H1 (cell line): Measurements from ENCODE around the gene SPTBN1.

Source experiments
- CREB1 ChIP-seq: IDR thresholded peaks from 2 replicates; pipeline ENCODE4 v1.6.1; 2012; ENCODE audit warnings: inconsistent platforms
- EZH2 ChIP-seq: fragments of 200-600 bp; sonication (generic); IDR thresholded peaks from 2 replicates; pipeline ENCODE4 v1.7.1; 2012; ENCODE audit warnings: low read depth, mild to moderate bottlenecking, moderate library complexity, low read length, inconsistent platforms; ENCODE audit not compliant: severe bottlenecking
- HDAC2 ChIP-seq, 2 experiments: fragments of 300-600 bp in 1 of 2; sonication (generic) in 1 of 2; IDR thresholded peaks; 2 replicates each; pipeline ENCODE4 v1.6.1; 2011 to 2012; ENCODE audit warnings: low read depth in 2 of 2, low read length in 2 of 2, mild to moderate bottlenecking in 2 of 2, moderate library complexity in 2 of 2, borderline replicate concordance in 1 of 2, inconsistent platforms in 1 of 2
- NANOG ChIP-seq: IDR thresholded peaks from 2 replicates; pipeline ENCODE4 v1.6.1; 2011; ENCODE audit warnings: low read length, low read depth, mild to moderate bottlenecking, inconsistent platforms; ENCODE audit not compliant: insufficient read depth, poor library complexity, severe bottlenecking
- POLR2AphosphoS5 ChIP-seq: IDR thresholded peaks from 2 replicates; pipeline ENCODE4 v1.6.1; 2011; ENCODE audit warnings: low read depth, low read length
- RXRA ChIP-seq: IDR thresholded peaks from 2 replicates; pipeline ENCODE4 v1.6.1; 2011; ENCODE audit warnings: low read depth, mild to moderate bottlenecking, low read length, moderate library complexity; ENCODE audit not compliant: insufficient read depth
- SIN3A ChIP-seq, 2 experiments: IDR thresholded peaks in 1 of 2; conservative IDR thresholded peaks in 1 of 2; 2 replicates each; pipeline ENCODE4 v1.6.1; 2011 to 2012; ENCODE audit warnings: low read length in 2 of 2, improper control_type of control experiment in 1 of 2, low read depth in 1 of 2, mild to moderate bottlenecking in 1 of 2
- SRF ChIP-seq: IDR thresholded peaks from 2 replicates; pipeline ENCODE4 v1.6.1; 2011; ENCODE audit warnings: mild to moderate bottlenecking, low read depth, low read length, moderate library complexity
- TAF1 ChIP-seq: IDR thresholded peaks from 2 replicates; pipeline ENCODE4 v1.6.1; 2011; ENCODE audit warnings: mild to moderate bottlenecking, low read depth, low read length
- TF ChIP-seq, protein P1 (sequence below), 3 experiments: IDR thresholded peaks; 1 replicate in 2 of 3; 2 replicates in 1 of 3; pipeline versions ENCODE4 v1.5.1 to v1.6.1; 2011; ENCODE audit warnings: low read length in 3 of 3, mild to moderate bottlenecking in 3 of 3, inconsistent platforms in 2 of 3, low read depth in 1 of 3, moderate library complexity in 1 of 3; ENCODE audit not compliant: insufficient read depth in 1 of 3; ENCODE audit errors: control extremely low read depth in 1 of 3
- TF ChIP-seq, protein P2 (sequence below): IDR thresholded peaks from 2 replicates; pipeline ENCODE4 v1.6.1; 2012; ENCODE audit warnings: inconsistent platforms

DNA sequence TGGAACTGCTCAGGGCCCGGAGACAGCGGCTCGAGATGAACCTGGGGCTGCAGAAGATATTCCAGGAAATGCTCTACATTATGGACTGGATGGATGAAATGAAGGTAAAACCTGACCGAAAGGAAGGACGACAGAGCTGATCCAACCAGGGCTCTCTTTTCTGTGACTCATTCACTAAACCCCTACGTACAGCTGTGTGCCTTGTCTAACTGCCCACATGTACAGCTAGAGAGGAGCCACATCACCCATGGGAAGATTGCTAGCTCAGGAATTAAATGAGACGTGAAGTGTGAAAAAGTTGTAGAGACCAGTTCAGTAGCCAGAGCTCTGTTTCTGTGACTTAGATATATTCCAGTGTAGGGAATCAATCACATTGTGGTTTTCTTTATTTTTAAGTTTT is 170.0 kb downstream of the SPTBN1 start:
- TF ChIP-seq EZH2 = no peak
- no peak for TF ChIP-seq TAF1
- no peak for TF ChIP-seq CREB1
- TF ChIP-seq, protein P1, sequence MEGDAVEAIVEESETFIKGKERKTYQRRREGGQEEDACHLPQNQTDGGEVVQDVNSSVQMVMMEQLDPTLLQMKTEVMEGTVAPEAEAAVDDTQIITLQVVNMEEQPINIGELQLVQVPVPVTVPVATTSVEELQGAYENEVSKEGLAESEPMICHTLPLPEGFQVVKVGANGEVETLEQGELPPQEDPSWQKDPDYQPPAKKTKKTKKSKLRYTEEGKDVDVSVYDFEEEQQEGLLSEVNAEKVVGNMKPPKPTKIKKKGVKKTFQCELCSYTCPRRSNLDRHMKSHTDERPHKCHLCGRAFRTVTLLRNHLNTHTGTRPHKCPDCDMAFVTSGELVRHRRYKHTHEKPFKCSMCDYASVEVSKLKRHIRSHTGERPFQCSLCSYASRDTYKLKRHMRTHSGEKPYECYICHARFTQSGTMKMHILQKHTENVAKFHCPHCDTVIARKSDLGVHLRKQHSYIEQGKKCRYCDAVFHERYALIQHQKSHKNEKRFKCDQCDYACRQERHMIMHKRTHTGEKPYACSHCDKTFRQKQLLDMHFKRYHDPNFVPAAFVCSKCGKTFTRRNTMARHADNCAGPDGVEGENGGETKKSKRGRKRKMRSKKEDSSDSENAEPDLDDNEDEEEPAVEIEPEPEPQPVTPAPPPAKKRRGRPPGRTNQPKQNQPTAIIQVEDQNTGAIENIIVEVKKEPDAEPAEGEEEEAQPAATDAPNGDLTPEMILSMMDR (IDR thresholded peaks at IDR 0.05; ENCODE audit: control extremely low read depth in 1 of 3, insufficient read depth in 1 of 3, low read depth in 1 of 3, low read length in 3 of 3) = no peak
- no peak for TF ChIP-seq SIN3A (conservative IDR thresholded peaks at IDR 0.05 in 1 of 2, IDR thresholded peaks at IDR 0.05 in 1 of 2; ENCODE audit: low read depth in 1 of 2, low read length in 2 of 2)
- TF ChIP-seq NANOG = no peak
- TF ChIP-seq, protein P2, sequence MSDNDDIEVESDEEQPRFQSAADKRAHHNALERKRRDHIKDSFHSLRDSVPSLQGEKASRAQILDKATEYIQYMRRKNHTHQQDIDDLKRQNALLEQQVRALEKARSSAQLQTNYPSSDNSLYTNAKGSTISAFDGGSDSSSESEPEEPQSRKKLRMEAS = no peak
- no peak for TF ChIP-seq HDAC2 (IDR thresholded peaks at IDR 0.05; ENCODE audit: borderline replicate concordance in 1 of 2, low read depth in 2 of 2, low read length in 2 of 2)
- no peak for TF ChIP-seq POLR2AphosphoS5
- TF ChIP-seq SRF = no peak
- TF ChIP-seq RXRA = no peak
